AG08395 (cell line): Measurements from ENCODE around the gene DAPK1.

Experiments
- DNase-seq: peaks from one replicate; pipeline ENCODE4 v3.0.0; 2012; ENCODE audit warnings: mixed read lengths, low spot score

The DAPK1 gene

GRCh38 chr9:87685871-87686519 lies 188.3 kb downstream of the DAPK1 start:
- no peak for DNase-seq

DNA sequence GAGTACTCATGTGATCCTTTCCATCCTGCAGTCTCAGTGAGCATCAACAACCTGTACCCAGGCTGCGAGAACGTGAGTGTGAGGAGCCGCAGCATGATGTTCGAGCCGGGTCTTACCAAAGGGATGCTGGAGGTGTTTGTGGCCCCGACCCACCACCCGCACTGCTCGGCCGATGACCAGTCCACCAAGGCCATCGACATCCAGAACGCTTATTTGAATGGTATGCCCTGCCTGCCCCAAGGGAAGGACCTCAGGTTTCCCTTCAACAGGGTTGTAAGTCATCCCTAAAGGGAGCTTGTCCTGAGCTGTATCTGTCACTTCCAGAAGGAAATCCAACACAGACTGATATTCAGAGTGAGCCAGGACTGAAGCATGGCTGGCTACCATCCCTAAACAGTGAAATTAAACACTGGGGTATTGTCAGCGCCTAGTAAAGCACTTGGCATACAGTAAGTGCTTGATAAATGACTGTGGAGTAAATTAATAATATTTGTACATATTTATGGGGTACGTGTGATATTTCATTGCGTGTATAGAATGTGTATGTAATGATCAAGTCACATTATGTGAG lies 188.9 kb downstream of the DAPK1 start:
- DNase-seq: no peak

- no peak for DNase-seq
These were observed 189.5 kb downstream of the DAPK1 start for GRCh38 chr9:87687207-87687606.

DNA sequence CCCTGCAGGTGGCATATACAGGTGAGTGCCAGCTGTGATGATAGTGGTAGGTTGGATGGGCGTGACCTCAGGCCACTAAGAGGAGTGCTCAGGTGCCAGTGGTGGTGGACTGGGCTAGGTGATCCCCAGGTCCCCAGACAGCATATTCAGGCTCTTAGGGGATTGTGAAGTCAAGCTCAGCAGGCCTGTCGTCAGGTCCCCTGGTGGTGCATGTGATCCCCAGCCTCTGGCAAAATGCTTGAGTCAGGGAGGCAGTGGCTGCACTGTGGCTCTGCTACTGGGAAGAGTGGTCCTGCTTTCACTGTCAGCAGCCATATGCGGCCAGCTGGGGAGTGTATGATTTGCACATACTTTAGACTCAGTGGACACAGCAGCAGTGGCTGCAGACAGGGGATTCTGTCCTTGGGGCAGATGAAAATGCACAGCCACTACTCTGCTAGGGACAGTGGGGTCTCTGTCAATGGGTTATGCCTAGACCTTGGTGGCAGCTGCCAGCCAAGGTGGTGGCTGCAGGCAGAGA lies 196.6 kb downstream of the DAPK1 start:
- DNase-seq: no peak

DNA sequence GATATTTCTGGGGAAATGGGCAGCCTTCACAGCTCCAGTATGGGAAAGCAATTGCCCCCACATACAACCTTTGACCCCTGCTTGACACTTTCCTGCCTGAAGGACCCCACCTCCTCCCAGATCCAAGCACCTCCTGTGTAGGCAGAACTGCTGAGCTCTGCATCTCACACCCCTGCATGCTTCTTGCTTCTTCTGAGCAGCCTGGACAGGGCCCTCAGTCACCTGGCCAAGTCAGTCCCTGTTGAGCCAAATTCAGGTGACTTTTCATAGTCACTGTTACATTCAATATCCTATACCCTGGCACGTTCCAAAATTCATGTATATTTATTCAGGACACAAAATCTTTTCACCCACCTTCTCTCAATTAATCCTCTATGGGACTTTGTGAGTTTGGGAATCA lies 197.9 kb downstream of the DAPK1 start:
- no peak for DNase-seq

DNA sequence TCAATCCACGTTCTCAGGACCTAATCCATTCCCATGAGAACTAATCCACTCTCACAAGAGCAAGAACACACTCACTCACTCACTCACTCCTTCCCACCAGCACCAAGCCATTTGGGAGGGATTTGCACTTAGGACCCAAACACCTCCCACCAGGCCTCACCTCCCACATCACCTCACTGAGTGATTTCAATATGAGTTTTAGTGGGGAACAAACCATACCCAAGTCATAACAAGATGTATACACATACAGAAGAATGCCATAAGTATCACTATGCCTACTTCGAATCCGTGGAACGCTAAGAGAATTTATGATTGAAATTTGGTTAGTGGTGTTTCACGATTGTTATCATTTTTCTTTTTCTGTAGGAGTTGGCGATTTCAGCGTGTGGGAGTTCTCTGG lies 199.0 kb downstream of the DAPK1 start:
- DNase-seq: no peak

DNA sequence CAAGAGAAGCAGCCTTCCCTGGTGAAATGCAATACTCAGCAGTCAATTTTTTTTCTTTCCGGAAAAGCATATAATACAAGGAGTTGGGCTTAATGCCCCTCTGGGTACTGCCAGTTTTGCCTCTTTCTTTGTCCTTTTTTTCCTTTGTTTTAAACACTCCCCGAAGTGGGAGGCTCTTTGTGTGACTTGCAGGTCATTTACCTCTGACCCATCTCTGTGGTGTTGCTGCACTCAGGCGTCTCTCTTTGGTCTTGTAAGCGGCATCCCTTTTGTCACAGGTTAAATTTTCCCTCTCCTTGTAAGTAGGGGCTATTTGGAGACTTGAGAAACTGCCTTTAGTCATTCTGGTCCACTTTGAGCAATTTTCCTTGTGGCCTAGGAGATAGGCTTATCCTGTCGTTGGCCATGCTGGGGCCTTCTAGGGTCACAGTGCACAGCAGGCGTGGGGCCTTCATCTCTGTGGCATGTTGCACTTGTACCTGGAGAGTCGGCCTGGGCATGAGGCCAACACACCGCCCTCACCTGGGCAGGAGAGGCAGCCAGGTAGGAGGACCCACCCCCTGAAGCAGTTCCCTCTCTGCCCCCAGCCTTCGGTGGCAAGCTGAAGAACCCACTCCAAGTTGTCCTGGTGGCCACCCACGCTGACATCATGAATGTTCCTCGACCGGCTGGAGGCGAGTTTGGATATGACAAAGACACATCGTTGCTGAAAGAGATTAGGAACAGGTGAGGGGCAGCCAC lies 200.6 kb downstream of the DAPK1 start:
- no peak for DNase-seq

GRCh38 chr9:87699835-87700234 lies 202.2 kb downstream of the DAPK1 start:
- no peak for DNase-seq

- no peak for DNase-seq
These were observed 203.8 kb downstream of the DAPK1 start for GRCh38 chr9:87701491-87701890.

GRCh38 chr9:87701931-87702421 lies 204.3 kb downstream of the DAPK1 start:
- no peak for DNase-seq

DNA sequence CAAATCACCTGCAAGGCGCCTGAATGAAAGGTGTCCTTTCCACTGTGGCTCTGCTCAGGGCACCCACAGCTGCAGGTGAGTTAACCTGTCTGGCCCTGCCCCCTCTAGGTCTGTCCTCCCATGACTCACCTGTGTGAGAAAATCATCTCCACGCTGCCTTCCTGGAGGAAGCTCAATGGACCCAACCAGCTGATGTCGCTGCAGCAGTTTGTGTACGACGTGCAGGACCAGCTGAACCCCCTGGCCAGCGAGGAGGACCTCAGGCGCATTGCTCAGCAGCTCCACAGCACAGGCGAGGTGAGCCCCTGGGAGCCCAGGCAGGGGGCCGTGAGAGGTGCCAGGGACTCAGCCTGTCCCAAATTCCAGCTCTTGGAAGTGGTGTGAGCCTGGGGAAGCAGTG lies 205.3 kb downstream of the DAPK1 start:
- no peak for DNase-seq

DNA sequence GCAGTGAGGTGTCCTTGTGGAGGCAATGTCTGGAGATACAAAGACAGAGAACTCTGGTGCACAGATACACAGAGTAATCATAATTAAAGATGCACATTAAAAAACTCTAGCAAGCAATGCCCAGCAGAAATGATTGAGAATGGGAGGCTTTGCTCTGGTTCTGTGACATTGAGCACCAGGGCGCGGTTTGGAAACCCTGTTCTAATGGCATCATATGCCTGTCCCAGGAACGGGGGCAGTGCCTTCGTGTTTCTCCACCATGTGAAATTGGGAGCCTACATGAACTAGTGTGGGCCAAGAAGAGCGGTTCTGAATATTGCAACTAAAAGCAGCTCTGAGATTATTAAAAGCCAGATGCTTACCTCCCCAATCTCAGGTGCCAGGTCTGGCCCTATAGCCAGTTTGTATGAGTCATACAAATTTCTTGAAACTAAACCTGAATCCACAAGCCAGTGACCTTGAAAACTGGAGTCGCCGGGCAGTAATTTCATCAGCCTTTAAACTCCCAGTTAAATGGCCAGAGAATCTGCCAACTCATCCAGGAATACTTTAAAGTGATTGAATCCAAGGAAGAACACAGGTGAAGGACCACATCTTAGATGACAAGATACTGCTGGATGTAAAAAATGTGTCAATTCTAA lies 206.1 kb downstream of the DAPK1 start:
- no peak for DNase-seq

DNA sequence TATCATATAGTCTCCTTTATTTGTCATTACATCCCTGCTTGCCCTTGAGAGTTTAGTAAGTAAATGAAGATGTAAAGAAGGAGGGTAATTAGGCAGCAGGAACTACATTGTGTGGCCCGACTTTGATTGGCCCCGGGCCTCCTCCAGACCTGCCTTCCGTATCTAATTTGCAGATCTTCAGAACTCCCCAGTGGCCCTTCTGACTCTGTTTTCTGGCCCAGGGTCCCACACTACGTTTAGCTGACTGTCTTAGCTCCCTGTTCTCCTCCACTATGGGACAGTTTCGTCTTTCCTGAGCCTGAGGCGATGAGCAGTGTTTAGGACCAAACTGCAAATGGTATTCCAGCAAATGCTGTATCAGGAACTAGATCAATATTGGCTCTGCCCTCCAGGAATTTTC lies 206.7 kb downstream of the DAPK1 start:
- no peak for DNase-seq

DNA sequence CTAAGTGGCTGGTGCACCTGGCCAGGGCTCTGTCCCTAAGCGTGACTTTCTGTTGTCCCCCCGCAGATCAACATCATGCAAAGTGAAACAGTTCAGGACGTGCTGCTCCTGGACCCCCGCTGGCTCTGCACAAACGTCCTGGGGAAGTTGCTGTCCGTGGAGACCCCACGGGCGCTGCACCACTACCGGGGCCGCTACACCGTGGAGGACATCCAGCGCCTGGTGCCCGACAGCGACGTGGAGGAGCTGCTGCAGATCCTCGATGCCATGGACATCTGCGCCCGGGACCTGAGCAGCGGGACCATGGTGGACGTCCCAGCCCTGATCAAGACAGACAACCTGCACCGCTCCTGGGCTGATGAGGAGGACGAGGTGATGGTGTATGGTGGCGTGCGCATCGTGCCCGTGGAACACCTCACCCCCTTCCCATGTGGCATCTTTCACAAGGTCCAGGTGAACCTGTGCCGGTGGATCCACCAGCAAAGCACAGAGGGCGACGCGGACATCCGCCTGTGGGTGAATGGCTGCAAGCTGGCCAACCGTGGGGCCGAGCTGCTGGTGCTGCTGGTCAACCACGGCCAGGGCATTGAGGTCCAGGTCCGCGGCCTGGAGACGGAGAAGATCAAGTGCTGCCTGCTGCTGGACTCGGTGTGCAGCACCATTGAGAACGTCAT lies 208.5 kb downstream of the DAPK1 start:
- no peak for DNase-seq

GRCh38 chr9:87707805-87708506 lies 210.3 kb downstream of the DAPK1 start:
- no peak for DNase-seq

GRCh38 chr9:87708546-87708945 lies 210.9 kb downstream of the DAPK1 start:
- DNase-seq: no peak

- DNase-seq: no peak
These were observed 211.5 kb downstream of the DAPK1 start for GRCh38 chr9:87708986-87709728.

- no peak for DNase-seq
These were observed 212.8 kb downstream of the DAPK1 start for GRCh38 chr9:87710443-87710842.

DNA sequence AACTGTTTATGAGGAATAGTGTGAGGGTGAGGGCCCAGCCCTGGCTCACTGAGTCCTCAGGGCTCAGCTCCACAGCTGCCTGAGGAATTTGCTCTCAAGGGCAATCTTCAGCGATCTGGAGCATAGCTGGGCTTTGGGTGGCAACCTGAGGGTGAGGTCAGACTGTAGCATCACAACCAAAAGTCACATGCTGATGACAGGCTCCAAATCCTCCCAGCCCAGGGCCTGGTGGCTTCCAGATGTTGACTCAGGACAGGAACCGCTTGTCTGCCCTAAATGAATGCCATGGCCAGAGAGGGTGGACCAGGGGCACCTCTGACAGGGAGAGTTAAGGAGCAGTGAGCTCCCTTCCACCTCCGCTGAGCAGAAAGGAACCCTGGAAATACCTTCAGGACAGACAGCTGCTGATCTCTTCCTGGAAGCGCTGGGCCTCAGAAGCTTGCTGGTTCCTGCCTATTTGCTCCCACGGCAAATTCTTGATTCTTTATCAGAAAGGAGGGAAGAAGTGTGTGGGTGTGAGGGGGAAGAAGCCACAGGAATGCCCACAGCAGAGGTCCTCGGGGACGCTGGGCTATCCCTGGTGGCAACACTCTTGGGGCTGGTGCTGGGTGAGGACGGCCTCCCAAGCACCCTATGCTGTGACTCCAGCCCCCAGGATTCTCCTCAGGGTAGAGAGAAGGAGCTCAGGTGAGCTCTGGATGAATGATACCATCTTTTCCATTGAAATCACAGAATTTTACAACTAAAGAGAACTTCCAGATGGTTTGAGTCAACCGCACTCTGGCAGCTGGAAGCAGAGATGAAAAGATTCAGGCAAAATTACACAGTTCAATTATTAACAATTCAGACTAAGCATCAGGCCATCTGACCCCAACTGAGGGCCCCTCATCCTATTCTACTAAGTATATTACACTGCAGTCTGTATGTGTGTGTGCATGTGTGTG lies 214.5 kb downstream of the DAPK1 start:
- peak; percentile 86 for DNase-seq
